ENCODE results near the gene RGPD8. TPM values are rescaled to one million over a fixed set of nuclear protein-coding genes. Genes with fewer than 3 reads are reported as not detected.

The RGPD8 gene
- total and polyA plus RNA-seq, 2 of the 13 experiments (the other 11 are each of a cell fraction or from before 2014, with no cell fraction given), result 2.3 to 12.8 TPM

GRCh38 chr2:112483042-112483473 is 49.6 kb upstream of the RGPD8 start:
- intact Hi-C loops (cut with micrococcal nuclease; ENCODE audit: unreplicated experiment) (loop anchor here (5.0 kb wide), 1 partner anchor 244 kb away; no protein-coding TSS in a partner anchor), in situ Hi-C loops (cut with HindIII; ENCODE audit: extremely low pct_ligation_motif_present, low pct_unique_long_range_greater_than_20kb) (loop anchor here (5.0 kb wide), 1 partner anchor 99 kb away; the partner anchor contains the start of gene CHCHD5)
- WGBS (ENCODE audit: low lambda C conversion rate), result 4% methylated on average over 10 of the region's 10 CpGs
- POLR2A ChIA-PET, result interaction anchor here (0.9 to 2.0 kb wide), 7 partner anchors 8 to 428 kb away, joined by 3 to 7 read pairs (median 3); partner anchors contain the start of genes TMEM87B and ZC3H8
- peak overlapping the region; percentile 80 for H3K27ac ChIP-seq (ENCODE audit: extremely low read length, insufficient read depth, low read length)
- peak overlapping the region; percentile 97 to 99 (median 98) for H3K4me3 ChIP-seq (replicated peaks in 1 of 3; ENCODE audit: insufficient read depth in 1 of 3, low read depth in 2 of 3, low read length in 3 of 3)
- no TSS peak for BruUV-seq (replicated peaks)
- peak overlapping the region; percentile 76 for H3K4me2 ChIP-seq (ENCODE audit: low read depth, low read length)
- CTCF ChIA-PET (ENCODE audit: low intra/inter-chr PET ratio, low total read pairs), result no interaction called here
- peaks cover 0 to 16% of the 10 kb centered on the region in 2 experiments; a peak in 1 of 5 replicates for H3K36me3 ChIP-seq (replicated peaks in 1 of 2; ENCODE audit: control insufficient read depth in 1 of 2, insufficient read depth in 2 of 2, low read length in 2 of 2)
- peak overlapping the region; percentile 80 for H3K9ac ChIP-seq (ENCODE audit: insufficient read depth, low read depth, low read length)
- H3K79me2 ChIP-seq (ENCODE audit: insufficient read depth, low read length), result peaks cover 27% of the 10 kb centered on the region
- ATAC-seq (peak; percentile 45), DNase-seq (ENCODE audit: low spot score) (peak; percentile 76), FAIRE-seq (peak; percentile 54)
- H3K9me3 ChIP-seq (ENCODE audit: low read length), result no peaks in the 10 kb centered on the region
- peaks cover 24% of the 10 kb centered on the region for H3K4me1 ChIP-seq (ENCODE audit: insufficient read depth, low read length)
- no peaks in the 10 kb centered on the region for H4K20me1 ChIP-seq (ENCODE audit: insufficient read depth, low read length)
- no peaks in the 10 kb centered on the region; a peak in 1 of 5 replicates for H3K27me3 ChIP-seq (ENCODE audit: control insufficient read depth in 1 of 2, insufficient read depth in 2 of 2, low read length in 2 of 2)
- peak overlapping the region; percentile 32 for H2AFZ ChIP-seq (ENCODE audit: low read length)
- TF ChIP-seq NRL (CRISPR knock-in tag; IDR thresholded peaks at IDR 0.05; ENCODE audit: borderline replicate concordance) (no peak), ZBTB3 (CRISPR knock-in tag; IDR thresholded peaks at IDR 0.05; ENCODE audit: borderline replicate concordance, low read depth) (no peak), ZFP90 (CRISPR knock-in tag; IDR thresholded peaks at IDR 0.05; ENCODE audit: borderline replicate concordance) (no peak), ZNF788 (CRISPR knock-in tag; IDR thresholded peaks at IDR 0.05; ENCODE audit: borderline replicate concordance) (no peak; the same call in 1 of the 2 replicates), POGZ (CRISPR knock-in tag; IDR thresholded peaks at IDR 0.05) (0 out of 2 replicates have a peak, but pooled peaks have one; percentile 14), SNAPC2 (CRISPR knock-in tag; IDR thresholded peaks at IDR 0.05) (no peak), ZNF512 (CRISPR knock-in tag; IDR thresholded peaks at IDR 0.05) (no peak), RNF2 (conservative IDR thresholded peaks at IDR 0.05; ENCODE audit: low read depth) (0 out of 2 replicates have a peak, but pooled peaks have one; percentile 21), ZNF143 (CRISPR knock-in tag; IDR thresholded peaks at IDR 0.05) (no peak), ZNF839 (CRISPR knock-in tag; IDR thresholded peaks at IDR 0.05; ENCODE audit: borderline replicate concordance) (no peak), FOSL2 (CRISPR knock-in tag; IDR thresholded peaks at IDR 0.05) (0 out of 2 replicates have a peak, but pooled peaks have one; percentile 8), ZNF282 (IDR thresholded peaks at IDR 0.05; ENCODE audit: partially characterized antibody) (no peak), IRF1 (CRISPR knock-in tag; IDR thresholded peaks at IDR 0.05; ENCODE audit: low read depth) (no peak), HIVEP1 (CRISPR knock-in tag; IDR thresholded peaks at IDR 0.05) (no peak)
- TF ChIP-seq, protein P1, sequence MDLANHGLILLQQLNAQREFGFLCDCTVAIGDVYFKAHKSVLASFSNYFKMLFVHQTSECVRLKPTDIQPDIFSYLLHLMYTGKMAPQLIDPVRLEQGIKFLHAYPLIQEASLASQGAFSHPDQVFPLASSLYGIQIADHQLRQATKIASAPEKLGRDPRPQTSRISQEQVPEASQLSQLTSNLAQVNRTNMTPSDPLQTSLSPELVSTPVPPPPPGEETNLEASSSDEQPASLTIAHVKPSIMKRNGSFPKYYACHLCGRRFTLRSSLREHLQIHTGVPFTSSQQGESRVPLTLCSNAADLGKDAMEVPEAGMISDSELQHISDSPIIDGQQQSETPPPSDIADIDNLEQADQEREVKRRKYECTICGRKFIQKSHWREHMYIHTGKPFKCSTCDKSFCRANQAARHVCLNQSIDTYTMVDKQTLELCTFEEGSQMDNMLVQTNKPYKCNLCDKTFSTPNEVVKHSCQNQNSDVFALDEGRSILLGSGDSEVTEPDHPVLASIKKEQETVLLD (CRISPR knock-in tag; IDR thresholded peaks at IDR 0.05; ENCODE audit: low read depth), result no peak
- TF ChIP-seq, protein P2, sequence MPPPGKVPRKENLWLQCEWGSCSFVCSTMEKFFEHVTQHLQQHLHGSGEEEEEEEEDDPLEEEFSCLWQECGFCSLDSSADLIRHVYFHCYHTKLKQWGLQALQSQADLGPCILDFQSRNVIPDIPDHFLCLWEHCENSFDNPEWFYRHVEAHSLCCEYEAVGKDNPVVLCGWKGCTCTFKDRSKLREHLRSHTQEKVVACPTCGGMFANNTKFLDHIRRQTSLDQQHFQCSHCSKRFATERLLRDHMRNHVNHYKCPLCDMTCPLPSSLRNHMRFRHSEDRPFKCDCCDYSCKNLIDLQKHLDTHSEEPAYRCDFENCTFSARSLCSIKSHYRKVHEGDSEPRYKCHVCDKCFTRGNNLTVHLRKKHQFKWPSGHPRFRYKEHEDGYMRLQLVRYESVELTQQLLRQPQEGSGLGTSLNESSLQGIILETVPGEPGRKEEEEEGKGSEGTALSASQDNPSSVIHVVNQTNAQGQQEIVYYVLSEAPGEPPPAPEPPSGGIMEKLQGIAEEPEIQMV (CRISPR knock-in tag; IDR thresholded peaks at IDR 0.05; ENCODE audit: low read depth), result no peak
- TF ChIP-seq, protein P3, sequence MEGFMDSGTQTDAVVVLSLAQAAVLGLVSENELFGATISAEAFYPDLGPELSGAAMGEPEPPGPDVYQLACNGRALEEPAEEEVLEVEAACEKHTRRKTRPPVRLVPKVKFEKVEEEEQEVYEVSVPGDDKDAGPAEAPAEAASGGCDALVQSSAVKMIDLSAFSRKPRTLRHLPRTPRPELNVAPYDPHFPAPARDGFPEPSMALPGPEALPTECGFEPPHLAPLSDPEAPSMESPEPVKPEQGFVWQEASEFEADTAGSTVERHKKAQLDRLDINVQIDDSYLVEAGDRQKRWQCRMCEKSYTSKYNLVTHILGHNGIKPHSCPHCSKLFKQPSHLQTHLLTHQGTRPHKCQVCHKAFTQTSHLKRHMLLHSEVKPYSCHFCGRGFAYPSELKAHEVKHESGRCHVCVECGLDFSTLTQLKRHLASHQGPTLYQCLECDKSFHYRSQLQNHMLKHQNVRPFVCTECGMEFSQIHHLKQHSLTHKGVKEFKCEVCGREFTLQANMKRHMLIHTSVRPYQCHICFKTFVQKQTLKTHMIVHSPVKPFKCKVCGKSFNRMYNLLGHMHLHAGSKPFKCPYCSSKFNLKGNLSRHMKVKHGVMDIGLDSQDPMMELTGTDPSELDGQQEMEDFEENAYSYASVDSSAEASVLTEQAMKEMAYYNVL (CRISPR knock-in tag; IDR thresholded peaks at IDR 0.05; ENCODE audit: borderline replicate concordance), result no peak

Data from HepG2 (cell line).